Psoas muscle (tissue), 8 donors: ENCODE results near the gene GPR157. TPM values are rescaled to one million over a fixed set of nuclear protein-coding genes. Genes with fewer than 3 reads are reported as not detected.

ENCODE experiments used
- ATAC-seq, 4 donors: fragments of 200-7000 bp; cut with Tn5 transposase; one replicate each; pipeline ENCODE4 v1.9.1; 2020; ENCODE audit warnings: moderate library complexity in 3 of 4, mild to moderate bottlenecking in 2 of 4
- DNase-seq, 2 donors: peaks; one replicate each; pipeline ENCODE4 v3.0.0-alpha.2; 2020
- H3K27ac ChIP-seq: fragments of 200-600 bp; one replicate; pipeline ENCODE4 v1.8.0; 2022
- H3K27me3 ChIP-seq, 3 donors: fragments of 200-600 bp in 1 of 3; one replicate each; pipeline versions ENCODE4 v1.6.1 to v1.8.0; 2013 to 2022; ENCODE audit warnings: low read length in 2 of 3, mild to moderate bottlenecking in 2 of 3, moderate library complexity in 1 of 3; ENCODE audit not compliant: insufficient read depth in 3 of 3
- H3K36me3 ChIP-seq, 2 donors: fragments of 200-600 bp in 1 of 2; one replicate each; pipeline versions ENCODE4 v1.6.1 to v1.8.0; 2013 to 2022; ENCODE audit warnings: low read depth in 1 of 2, mild to moderate bottlenecking in 1 of 2, moderate library complexity in 1 of 2; ENCODE audit not compliant: insufficient read depth in 1 of 2
- H3K4me1 ChIP-seq: fragments of 200-600 bp; one replicate; pipeline ENCODE4 v1.8.0; 2022
- H3K4me3 ChIP-seq: fragments of 200-600 bp; one replicate; pipeline ENCODE4 v1.8.0; 2022; ENCODE audit warnings: mild to moderate bottlenecking
- H3K9me3 ChIP-seq: fragments of 200-600 bp; one replicate; pipeline ENCODE4 v1.8.0; 2022
- WGBS, 3 donors: extraction: QIAGEN DNeasy Blood & Tissue Kit; methylation state at CpG; one replicate each; pipeline versions ENCODE4 v1.1.6 to v1.1.7; 2013; 5-methylcytosine and 5-hydroxymethylcytosine counted together
- intact Hi-C, 2 donors: fragments of 100-400 bp; cut with DNase I; formaldehyde crosslinking; loops; one replicate each; pipeline versions ENCODE4 v1.11.0 to v1.14.2; 2022
- polyA plus RNA-seq, 3 donors: library from polyadenylated mRNA; stranded (reverse); fragments of 200-250 nt; gene quantifications; one replicate each; pipeline ENCODE4 v1.2.3, GENCODE V29; 2013
- total RNA-seq, 4 donors: library from RNA; stranded (reverse); fragmentation: NEBNext Ultra II Directional in 2 of 4; extraction: Animal tissue kit (Norgen Biotek cat#: 25700) in 2 of 4; gene quantifications; one replicate each; pipeline versions ENCODE4 v1.2.1 to v1.2.4, GENCODE V29; 2021 to 2023
- TF ChIP-seq, protein P1 (sequence below): fragments of 200-600 bp; IDR thresholded peaks from one replicate; pipeline ENCODE4 v1.8.0; 2022; ENCODE audit warnings: antibody characterized with exemption
- donor health status: healthy with polysubstance abuse.
- donor health status: DM: no; HTN: no; CAD: no; lungs with moderate emphysema.
- donor health status: Bipolar disorder and iron deficiency.
- donor health status: healthy.
- donor health status: DM: yes; HTN: yes; CAD: no.
- donor health status: DM: no; HTN: no; CAD: no.
- donor health status: DM: no; HTN: no; CAD: no.
- donor health status: DM: yes; HTN: yes; CAD: no.

The GPR157 gene
- total and polyA plus RNA-seq, 7 donors, result 11.6 to 49.5 (median 21.6) TPM

DNA sequence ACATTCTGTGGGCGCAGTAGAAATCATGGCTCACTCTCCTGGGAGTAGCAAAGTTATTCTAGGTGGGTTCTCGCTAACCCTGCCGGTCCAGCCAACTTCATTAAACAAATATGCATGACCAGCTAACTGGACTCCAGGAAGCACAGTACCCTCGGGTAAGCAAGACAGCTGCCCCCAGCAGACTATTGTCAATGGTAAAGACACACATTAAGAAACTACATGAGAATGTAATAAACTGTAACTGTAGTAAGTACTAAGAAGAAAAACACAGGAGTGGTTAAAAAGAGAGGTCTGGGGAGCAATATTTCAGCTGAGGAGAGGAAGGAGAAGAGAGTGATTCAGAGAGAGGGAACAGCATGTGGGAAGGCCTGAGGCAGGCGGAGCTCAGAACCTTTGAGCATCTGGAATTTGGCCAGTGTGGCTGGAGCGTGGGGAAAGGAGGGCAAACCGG lies 66.9 kb downstream of the GPR157 start:
- DNase-seq (no peak), ATAC-seq (peak in 1 of 4 donors; percentile 1)
- intact Hi-C loops, result no loop called here
- TF ChIP-seq, protein P1, sequence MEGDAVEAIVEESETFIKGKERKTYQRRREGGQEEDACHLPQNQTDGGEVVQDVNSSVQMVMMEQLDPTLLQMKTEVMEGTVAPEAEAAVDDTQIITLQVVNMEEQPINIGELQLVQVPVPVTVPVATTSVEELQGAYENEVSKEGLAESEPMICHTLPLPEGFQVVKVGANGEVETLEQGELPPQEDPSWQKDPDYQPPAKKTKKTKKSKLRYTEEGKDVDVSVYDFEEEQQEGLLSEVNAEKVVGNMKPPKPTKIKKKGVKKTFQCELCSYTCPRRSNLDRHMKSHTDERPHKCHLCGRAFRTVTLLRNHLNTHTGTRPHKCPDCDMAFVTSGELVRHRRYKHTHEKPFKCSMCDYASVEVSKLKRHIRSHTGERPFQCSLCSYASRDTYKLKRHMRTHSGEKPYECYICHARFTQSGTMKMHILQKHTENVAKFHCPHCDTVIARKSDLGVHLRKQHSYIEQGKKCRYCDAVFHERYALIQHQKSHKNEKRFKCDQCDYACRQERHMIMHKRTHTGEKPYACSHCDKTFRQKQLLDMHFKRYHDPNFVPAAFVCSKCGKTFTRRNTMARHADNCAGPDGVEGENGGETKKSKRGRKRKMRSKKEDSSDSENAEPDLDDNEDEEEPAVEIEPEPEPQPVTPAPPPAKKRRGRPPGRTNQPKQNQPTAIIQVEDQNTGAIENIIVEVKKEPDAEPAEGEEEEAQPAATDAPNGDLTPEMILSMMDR, result no peak
- Histone ChIP-seq H3K4me3 (no peak overlapping the region), H3K4me1 (peaks cover 56% of the 10 kb centered on the region), H3K27ac (peak overlapping the region; percentile 89), H3K9me3 (no peaks in the 10 kb centered on the region), H3K36me3 (no peaks in the 10 kb centered on the region), H3K27me3 (no peaks in the 10 kb centered on the region)
- 19 to 44% (median 26%) methylated on average over 7 of the region's 7 CpGs for WGBS, 3 donors

DNA sequence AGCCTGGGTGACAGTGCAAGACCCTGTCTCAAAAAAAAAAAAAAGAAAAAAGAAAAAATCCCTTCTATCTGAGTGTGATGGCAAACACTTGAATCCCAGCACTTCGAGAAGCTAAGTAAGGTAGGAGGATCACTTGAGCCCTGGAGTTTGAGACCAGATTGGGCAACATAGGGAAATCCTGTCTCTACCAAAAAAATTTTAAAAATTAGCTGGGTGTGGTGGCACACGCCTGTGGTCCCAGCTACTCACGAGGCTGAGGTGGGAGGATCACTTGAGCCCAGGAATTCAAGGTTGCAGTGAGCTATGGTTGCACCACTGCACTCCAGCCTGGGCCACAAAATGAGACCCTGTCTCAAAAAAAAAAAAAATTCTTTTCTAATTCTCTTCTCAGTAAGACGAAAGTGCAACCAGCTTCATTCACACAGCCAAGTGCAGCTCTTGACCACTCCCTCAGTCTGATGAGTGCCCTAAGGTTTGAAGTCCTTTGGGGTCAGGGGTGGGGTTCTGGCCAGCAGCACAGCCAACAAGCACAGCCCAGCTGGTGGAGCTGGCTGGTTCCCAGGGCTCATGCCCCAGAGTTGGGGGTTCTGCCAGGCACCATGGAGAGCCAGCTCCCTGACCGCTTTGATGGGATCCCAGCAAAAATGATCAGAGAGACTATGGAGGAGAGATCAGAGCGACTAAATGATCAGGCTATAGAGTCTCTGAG lies 67.5 kb downstream of the GPR157 start:
- Histone ChIP-seq H3K4me3 (no peak overlapping the region), H3K4me1 (peaks cover 50% of the 10 kb centered on the region), H3K27ac (peak overlapping the region; percentile 89), H3K36me3 (peaks cover 0 to 3% of the 10 kb centered on the region in 2 donors), H3K9me3 (no peaks in the 10 kb centered on the region), H3K27me3 (no peaks in the 10 kb centered on the region)
- 26 to 45% (median 33%) methylated on average over 6 of the region's 6 CpGs for WGBS, 3 donors
- intact Hi-C loops, result no loop called here
- DNase-seq, result peak; percentile 33 to 82
- ATAC-seq, result peak in 3 of 4 donors; percentile 28 to 66 (median 58)
- TF ChIP-seq, protein P1, result no peak

DNA sequence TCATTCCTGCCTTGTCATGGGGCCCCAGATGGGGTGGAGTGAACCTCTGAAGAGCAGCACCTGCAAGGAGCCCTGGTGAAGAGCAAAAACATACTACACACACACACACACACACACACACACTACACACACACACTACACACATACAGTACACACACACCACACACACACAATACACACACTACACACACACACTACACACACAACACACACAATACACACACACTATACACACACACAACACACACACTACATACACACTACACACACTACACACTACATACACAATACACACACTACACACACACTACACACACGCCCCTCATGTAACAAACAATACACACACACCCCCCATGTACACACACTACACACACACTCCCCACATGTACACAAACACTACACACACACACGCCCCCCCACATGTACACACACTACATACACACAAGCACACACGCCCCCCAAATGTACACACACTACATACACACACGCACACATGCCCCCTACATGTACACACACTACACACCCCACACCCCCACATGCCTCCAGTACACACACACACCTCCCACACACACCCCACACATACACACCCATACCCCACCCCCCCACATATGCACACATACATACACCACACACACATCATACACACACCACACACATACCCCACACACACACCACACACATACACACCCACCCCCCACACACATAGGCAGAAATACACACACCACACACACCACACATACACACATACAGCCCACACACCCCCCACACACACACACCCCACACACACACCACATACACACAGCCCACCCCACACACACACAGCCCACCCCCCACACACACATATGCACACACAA lies 68.8 kb downstream of the GPR157 start:
- H3K27ac ChIP-seq, result peak overlapping the region; percentile 66
- TF ChIP-seq, protein P1, result no peak
- peaks cover 40% of the 10 kb centered on the region for H3K4me1 ChIP-seq
- H3K9me3 ChIP-seq, result no peaks in the 10 kb centered on the region
- intact Hi-C loops, result no loop called here
- ATAC-seq (no peak), DNase-seq (no peak)
- 91 to 100% (median 91%) methylated on average over 4 of the region's 4 CpGs for WGBS, 3 donors
- no peaks in the 10 kb centered on the region for H3K27me3 ChIP-seq
- H3K36me3 ChIP-seq, result peaks cover 0 to 3% of the 10 kb centered on the region in 2 donors
- H3K4me3 ChIP-seq, result no peak overlapping the region

DNA sequence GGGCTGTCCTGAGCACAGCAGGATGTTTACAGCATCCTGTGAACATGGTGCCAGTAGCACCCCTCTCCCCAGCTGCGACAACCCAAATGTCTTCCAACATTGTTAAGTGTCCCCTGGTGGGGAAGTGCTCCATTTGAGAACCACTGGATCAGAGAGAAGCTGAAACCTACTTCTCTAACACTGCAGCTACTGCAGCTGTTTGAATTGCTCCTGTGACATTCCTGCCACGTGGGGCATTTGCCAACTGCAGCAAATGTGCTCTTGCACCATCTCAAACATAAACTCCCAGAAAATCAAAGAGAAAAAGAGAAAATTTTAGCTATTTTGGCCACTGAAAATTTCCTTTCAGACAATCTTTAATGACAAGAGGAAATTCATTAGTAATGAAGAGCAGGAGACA lies 70.4 kb downstream of the GPR157 start:
- Histone ChIP-seq H3K27me3 (no peaks in the 10 kb centered on the region), H3K4me3 (no peak overlapping the region), H3K9me3 (no peaks in the 10 kb centered on the region), H3K36me3 (peaks cover 3 to 4% of the 10 kb centered on the region in 2 donors), H3K4me1 (peaks cover 27% of the 10 kb centered on the region), H3K27ac (peak overlapping the region; percentile 66)
- ATAC-seq (peak; percentile 74 to 80 (median 79)), DNase-seq (peak; percentile 35 to 70)
- intact Hi-C loops, result no loop called here
- TF ChIP-seq, protein P1, result peak; percentile 54
- WGBS, 3 donors, result 12 to 24% (median 22%) methylated on average over 2 of the region's 2 CpGs
